HG02571 (cell line): Measurements from ENCODE around the gene CSDE1.

ENCODE experiments used
- ATAC-seq: cut with Tn5 transposase; IDR thresholded peaks from one replicate; pipeline ENCODE4 v1.9.1; 2021; ENCODE audit warnings: mild to moderate bottlenecking, moderate library complexity; ENCODE audit not compliant: unreplicated experiment

The CSDE1 gene

DNA sequence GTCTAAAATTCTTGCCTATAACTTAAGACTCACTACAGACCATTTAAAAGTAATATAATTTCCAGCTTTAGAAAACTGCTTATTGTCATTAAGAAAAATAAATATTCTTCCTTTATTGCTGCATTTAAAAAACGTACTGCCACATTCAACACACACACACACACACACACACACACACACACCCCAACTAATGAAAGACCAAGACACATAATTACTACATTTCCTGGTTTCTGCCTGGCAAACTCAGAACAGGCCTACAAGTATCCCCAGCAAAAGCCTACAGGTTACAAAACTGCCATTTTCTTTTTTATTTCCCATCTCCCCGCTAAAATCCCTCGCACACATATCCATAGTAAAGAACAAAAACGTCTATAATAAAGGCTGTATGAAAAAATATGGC lies 89.4 kb downstream of the CSDE1 start:
- ATAC-seq: no peak

DNA sequence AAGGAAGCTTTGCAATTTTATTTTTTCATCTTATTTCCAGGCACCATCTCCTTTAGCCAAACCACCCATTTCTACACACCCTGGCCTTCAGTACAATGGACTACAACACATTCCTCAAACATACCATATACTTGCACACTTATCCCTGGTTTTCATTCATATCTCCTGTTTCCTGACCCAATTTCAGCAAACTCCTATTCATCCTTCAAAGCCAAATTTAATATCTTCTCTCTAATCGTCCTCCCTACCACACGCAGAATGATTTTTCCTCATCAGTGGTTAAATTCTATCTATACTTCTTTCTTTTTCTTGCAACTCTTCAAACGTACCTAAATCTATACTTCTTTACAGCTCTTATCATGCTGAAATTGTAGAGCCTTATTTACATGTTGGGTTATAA lies 90.8 kb downstream of the CSDE1 start:
- no peak for ATAC-seq
